Measurements from ENCODE around the gene FFAR4. TPM values are rescaled to one million over a fixed set of nuclear protein-coding genes. Genes with fewer than 3 reads are reported as not detected.
A peak's percentile ranks its signal among the peaks of the same experiment; 100 is the strongest.

The FFAR4 gene
- polyA plus RNA-seq, 6 donors from 2014 or later, result not detected

DNA sequence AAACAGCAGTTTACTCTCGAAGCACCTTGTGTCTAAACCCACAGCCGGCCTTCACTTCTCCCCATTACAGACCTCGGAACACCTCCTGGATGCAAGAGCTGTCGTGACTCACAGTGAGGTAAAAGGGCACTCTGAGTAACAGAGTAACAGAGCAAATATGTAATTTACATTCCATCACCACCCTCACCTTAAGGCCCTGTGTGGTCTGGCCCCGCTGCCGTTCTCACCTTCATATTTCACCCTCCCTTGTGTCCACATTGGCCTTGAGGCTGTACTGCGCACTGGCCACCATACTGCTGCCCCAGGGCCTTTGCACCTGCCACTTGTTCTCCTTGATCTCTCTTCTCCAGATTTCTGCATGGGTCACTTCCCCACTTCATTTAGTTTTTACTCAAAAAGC, 12.6 kb downstream of the FFAR4 start:
- peaks cover 12 to 29% (median 26%) of the 10 kb centered on the region in 3 donors for H3K27me3 Mint-ChIP-seq
- DNase-seq (no peak), ATAC-seq (ENCODE audit: low read depth in 2 of 2) (no peak)
- peaks cover 11 to 25% (median 16%) of the 10 kb centered on the region in 7 donors for H3K9me3 Mint-ChIP-seq
- H3K36me3 Mint-ChIP-seq, result peaks cover 9 to 16% of the 10 kb centered on the region in 2 donors
- no peak overlapping the region for H3K27ac Mint-ChIP-seq
- no peaks in the 10 kb centered on the region for H3K4me1 Mint-ChIP-seq
- peak overlapping the region in 1 of 8 donors; percentile 23 for H3K4me3 Mint-ChIP-seq

DNA sequence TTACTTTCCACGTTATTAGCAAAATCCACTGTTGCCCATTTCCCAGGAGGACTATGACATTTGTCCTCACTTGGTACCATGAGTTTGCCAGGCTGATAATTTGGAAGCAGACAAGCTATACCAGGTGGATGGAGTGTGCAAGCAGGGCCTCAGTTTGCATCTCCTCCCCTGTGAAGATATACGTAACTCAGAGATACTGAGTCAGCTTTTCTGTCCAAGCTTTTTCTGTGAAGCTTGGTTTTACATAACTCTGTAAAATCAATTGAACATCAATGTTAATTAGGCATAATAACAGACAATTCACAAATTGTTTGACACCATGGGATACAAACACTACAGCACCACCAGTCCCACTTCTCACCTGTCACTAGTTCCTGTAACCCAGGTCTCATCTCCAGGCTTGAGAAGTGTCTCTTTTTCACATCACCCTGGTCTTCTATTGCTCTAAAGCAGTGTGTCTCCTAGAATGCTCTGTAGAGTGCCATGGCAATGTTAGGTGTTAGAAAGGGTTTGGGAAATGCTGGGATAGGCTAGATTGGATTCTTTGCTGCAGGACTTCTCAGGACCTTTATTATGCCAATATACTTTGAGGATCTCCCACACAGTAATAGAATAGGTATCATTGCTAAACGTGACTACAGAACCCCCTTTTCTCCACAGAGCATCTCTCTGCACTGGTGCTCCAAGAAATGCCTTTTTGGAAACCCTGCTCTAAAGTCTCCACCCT, 13.7 kb downstream of the FFAR4 start:
- ATAC-seq (ENCODE audit: low read depth in 2 of 2) (no peak), DNase-seq (no peak)
- Mint-ChIP-seq H3K4me3 (no peak overlapping the region), H3K9me3 (peaks cover 11 to 25% (median 16%) of the 10 kb centered on the region in 7 donors), H3K36me3 (peaks cover 9 to 16% of the 10 kb centered on the region in 2 donors), H3K27me3 (peaks cover 11 to 26% (median 21%) of the 10 kb centered on the region in 3 donors), H3K27ac (no peak overlapping the region), H3K4me1 (no peaks in the 10 kb centered on the region)

DNA sequence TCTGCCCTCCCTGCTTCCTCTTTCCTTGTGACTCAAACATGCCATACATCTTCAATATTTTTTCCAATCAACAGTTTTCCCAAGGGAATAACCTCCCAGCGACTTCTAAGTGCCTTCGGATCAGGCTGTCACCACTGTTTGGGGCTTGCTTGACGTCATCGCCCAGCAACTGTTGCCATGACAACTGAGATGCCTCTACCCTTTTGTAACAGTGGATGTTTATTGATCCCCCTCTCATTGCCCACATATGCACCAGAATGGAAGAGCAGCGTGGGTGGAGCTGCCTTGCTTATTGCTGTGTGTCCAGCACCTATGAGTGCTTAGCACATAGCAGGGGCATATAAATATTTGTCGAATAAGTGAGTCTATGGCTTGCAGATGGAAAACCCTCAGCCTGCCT, 14.4 kb downstream of the FFAR4 start:
- ATAC-seq (ENCODE audit: low read depth in 2 of 2) (no peak), DNase-seq (no peak)
- H3K4me1 Mint-ChIP-seq, result no peaks in the 10 kb centered on the region
- peaks cover 11 to 25% (median 16%) of the 10 kb centered on the region in 7 donors for H3K9me3 Mint-ChIP-seq
- peaks cover 9 to 16% of the 10 kb centered on the region in 2 donors for H3K36me3 Mint-ChIP-seq
- peaks cover 10 to 26% (median 19%) of the 10 kb centered on the region in 3 donors for H3K27me3 Mint-ChIP-seq
- H3K4me3 Mint-ChIP-seq, result peak overlapping the region in 1 of 8 donors; percentile 73
- H3K27ac Mint-ChIP-seq, result no peak overlapping the region

DNA sequence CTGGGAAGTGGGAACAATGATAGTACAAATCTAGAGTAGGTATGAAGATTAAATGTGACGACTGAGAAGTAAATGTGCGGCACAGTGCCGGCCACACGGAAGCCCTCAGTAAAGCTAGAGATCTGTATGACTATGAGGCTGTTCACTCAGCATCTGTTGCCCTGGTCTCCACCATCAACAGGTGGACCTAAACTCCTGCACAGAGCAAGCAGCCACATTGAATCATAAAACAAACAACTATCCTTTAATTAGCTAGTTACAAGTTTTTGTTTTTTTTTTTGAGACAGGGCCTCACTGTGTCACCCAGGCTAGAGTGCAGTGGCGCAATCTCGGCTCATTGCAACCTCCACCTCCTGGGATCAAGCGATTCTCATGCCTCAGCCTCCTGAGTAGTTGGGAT, 18.0 kb downstream of the FFAR4 start:
- no peak for ATAC-seq (ENCODE audit: low read depth in 2 of 2)
- Mint-ChIP-seq H3K4me1 (no peaks in the 10 kb centered on the region), H3K27me3 (peaks cover 5 to 25% (median 20%) of the 10 kb centered on the region in 3 donors), H3K27ac (no peak overlapping the region), H3K9me3 (peaks cover 7 to 17% (median 12%) of the 10 kb centered on the region in 7 donors), H3K4me3 (no peak overlapping the region), H3K36me3 (peaks cover 9 to 11% of the 10 kb centered on the region in 2 donors)
- DNase-seq, result no peak

DNA sequence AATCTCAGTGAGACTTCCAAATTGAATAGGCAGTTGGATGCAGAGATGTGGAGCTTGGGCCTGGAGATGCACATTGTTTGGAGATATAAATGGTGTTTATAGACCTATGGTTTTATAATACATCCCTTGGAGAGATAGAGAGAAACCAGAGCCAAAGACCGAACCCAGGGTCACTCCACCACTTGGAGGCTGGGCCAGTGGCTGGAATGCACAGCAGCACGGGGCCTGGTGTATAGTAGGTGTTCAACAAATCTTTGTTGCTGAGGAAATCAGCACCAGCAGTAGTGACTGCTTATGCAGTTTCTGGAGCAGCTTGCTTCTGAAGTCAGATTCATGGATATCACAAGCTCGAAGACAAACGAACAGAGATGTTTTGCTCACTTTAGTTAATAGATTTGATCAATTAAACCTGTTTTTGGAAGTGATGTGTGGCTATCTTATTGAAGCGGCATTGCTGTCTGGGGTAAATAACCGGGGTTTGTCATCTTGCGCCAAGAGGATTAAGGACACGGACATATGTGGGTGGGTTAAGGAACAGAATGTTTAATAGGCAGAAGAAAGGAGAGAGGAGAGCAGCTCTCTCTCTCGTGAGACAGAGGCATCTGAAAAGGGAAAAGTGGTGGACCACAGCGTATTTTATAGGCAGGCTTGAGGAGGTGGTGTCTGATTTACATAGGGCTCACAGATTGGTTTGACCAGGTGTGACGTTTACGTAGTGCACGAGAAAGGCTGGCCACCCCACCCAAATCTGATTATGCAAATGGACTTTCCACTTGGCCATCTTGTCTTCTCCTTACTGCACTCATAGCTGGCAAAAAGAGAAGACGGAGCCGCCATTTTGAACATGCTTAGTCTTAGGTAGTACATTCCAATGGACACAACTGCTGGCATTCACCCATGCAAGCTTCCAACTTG, 23.4 kb downstream of the FFAR4 start:
- no peaks in the 10 kb centered on the region for H3K36me3 Mint-ChIP-seq
- H3K27ac Mint-ChIP-seq, result no peak overlapping the region

DNA sequence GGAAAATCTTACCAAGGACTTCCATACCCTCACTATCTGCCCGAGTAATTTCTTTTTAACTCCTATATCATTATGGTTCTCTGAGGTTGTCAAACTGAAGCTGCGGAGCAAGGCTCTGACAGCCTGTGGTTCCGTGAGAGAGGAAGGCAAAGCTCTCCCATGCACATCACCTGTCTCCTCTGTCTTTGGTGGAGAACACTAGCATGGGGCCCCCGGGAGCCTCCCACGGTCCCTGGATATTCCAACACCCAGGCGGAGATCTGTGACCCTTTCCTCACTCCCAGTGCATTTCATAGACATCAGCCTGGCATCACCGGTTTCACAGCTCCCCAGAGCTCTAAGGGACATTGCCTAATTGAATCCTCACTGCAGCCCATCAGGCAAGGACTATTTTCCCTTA, 24.2 kb downstream of the FFAR4 start:
- H3K27ac Mint-ChIP-seq, result no peak overlapping the region
- H3K4me3 Mint-ChIP-seq, result no peak overlapping the region
- ATAC-seq (ENCODE audit: low read depth in 2 of 2), result no peak
- peaks cover 0 to 15% (median 13%) of the 10 kb centered on the region in 3 donors for H3K27me3 Mint-ChIP-seq
- no peaks in the 10 kb centered on the region for H3K4me1 Mint-ChIP-seq
- H3K36me3 Mint-ChIP-seq, result no peaks in the 10 kb centered on the region
- H3K9me3 Mint-ChIP-seq, result peaks cover 0 to 2% (median 0%) of the 10 kb centered on the region in 7 donors
- no peak for DNase-seq

More for the DNA sequence above, 23.4 kb downstream of the FFAR4 start:
- ATAC-seq (ENCODE audit: low read depth in 2 of 2), result no peak
- H3K4me3 Mint-ChIP-seq, result no peak overlapping the region
- peaks cover 0 to 2% (median 0%) of the 10 kb centered on the region in 7 donors for H3K9me3 Mint-ChIP-seq
- H3K4me1 Mint-ChIP-seq, result no peaks in the 10 kb centered on the region
- peaks cover 4 to 15% (median 13%) of the 10 kb centered on the region in 3 donors for H3K27me3 Mint-ChIP-seq
- no peak for DNase-seq

DNA sequence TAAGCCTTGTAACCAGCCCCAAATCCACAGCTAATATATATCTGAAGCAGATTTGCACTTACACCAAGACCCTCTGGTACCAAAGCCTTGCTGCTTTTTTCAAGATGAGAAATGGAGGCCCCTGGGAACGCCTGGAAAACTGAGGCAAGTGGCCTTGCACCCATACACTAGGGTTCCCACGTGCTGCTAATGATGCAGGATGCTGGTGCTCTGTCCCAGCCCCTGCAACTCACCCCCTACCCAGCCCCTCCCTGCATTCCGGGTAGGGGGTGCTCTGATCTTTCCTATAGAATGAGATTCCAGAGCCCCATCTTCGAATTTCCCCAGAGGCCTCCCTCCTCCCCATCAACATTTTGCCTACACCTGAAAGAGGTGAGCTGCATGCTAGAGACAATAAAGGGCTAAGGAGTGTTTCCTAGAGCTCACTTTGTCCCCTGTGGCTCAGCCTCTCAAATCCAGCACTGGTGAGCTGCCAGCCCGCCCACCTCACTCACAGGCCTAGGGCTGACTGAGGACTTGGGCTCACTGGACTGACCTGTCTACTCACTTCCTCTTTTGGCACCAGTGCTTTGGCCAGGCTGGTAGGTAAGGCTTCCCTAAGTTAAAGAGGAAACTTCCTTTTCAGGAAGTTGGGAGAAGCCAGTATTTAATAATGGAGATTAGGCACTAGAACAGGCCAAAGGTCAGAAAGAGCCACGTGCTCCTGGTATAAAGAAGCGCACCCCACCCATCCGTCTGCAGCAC, 24.8 kb downstream of the FFAR4 start:
- no peaks in the 10 kb centered on the region for H3K36me3 Mint-ChIP-seq
- H3K27me3 Mint-ChIP-seq, result peaks cover 0 to 15% (median 13%) of the 10 kb centered on the region in 3 donors
- H3K27ac Mint-ChIP-seq, result no peak overlapping the region
- ATAC-seq (ENCODE audit: low read depth in 2 of 2) (no peak), DNase-seq (no peak)
- no peaks in the 10 kb centered on the region for H3K4me1 Mint-ChIP-seq
- no peaks in the 10 kb centered on the region for H3K9me3 Mint-ChIP-seq
- no peak overlapping the region for H3K4me3 Mint-ChIP-seq

DNA sequence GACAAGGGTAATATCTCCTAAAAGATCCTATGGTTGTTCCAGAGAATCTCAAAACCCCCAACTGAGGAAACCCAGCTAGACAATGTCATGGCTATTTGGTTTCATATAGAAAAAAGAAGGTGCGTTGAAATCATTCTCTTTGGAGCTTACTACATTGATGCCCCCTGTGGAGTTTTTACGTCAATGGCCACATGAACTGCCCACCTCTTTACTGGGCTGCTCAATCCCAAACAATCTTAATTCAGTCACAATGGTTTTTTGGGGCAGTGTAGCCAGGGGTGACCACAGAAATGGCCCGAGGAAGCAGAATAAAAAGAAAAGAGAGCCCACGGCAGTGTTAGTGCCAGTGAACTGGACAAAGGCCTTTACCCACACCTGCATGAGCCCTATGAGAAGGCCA, 26.8 kb downstream of the FFAR4 start:
- no peak overlapping the region for H3K4me3 Mint-ChIP-seq
- H3K9me3 Mint-ChIP-seq, result no peaks in the 10 kb centered on the region
- H3K36me3 Mint-ChIP-seq, result no peaks in the 10 kb centered on the region
- no peak for DNase-seq
- H3K4me1 Mint-ChIP-seq, result no peaks in the 10 kb centered on the region
- no peak for ATAC-seq (ENCODE audit: low read depth in 2 of 2)
- no peak overlapping the region for H3K27ac Mint-ChIP-seq
- H3K27me3 Mint-ChIP-seq, result peaks cover 0 to 23% (median 20%) of the 10 kb centered on the region in 3 donors

DNA sequence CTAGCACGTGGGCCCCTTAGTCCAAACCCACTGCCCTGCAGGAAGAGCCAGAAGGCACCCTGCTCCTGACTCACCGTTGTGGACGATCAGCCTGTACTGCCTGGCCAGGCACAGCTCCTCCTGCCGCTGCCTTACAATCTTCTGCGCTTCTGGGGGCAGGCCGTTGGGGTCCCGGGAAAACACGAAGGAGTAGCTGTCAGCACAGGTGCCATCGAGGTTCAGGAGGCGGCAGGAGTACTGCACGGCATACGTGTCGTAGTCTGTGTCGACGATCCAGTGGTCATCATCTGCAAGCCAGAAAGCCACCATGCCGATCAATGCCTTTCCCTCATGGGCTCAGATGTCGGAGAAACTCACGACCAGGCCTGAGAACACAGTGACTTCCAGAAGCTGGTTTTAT, 27.3 kb downstream of the FFAR4 start:
- Mint-ChIP-seq H3K9me3 (no peaks in the 10 kb centered on the region), H3K36me3 (no peaks in the 10 kb centered on the region), H3K27me3 (peaks cover 0 to 22% (median 18%) of the 10 kb centered on the region in 3 donors), H3K4me3 (no peak overlapping the region), H3K4me1 (no peaks in the 10 kb centered on the region), H3K27ac (no peak overlapping the region)
- DNase-seq (no peak), ATAC-seq (ENCODE audit: low read depth in 2 of 2) (no peak)

DNA sequence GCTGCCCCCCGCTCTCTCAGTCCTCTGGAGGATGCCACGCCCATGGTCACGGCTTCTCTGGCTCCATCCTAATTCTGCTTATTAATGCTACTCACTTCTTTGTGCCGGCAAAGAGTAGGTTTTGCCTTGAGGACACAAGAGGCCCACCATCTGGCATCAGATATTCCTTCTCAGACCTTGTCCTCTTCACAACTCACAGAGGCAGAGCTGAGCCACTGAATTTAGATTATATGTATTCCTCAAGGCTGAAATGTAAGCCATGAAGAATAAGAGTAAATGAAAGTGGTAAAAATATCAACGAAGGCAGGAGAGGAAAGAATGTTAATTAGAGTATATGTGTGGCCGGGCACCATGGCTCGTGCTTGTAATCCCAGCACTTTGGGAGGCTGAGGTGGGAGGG, 28.1 kb downstream of the FFAR4 start:
- no peaks in the 10 kb centered on the region for H3K4me1 Mint-ChIP-seq
- H3K4me3 Mint-ChIP-seq, result no peak overlapping the region
- DNase-seq (no peak), ATAC-seq (ENCODE audit: low read depth in 2 of 2) (no peak)
- H3K27me3 Mint-ChIP-seq, result peaks cover 3 to 18% (median 11%) of the 10 kb centered on the region in 3 donors
- H3K36me3 Mint-ChIP-seq, result no peaks in the 10 kb centered on the region
- H3K27ac Mint-ChIP-seq, result no peak overlapping the region
- no peaks in the 10 kb centered on the region for H3K9me3 Mint-ChIP-seq

DNA sequence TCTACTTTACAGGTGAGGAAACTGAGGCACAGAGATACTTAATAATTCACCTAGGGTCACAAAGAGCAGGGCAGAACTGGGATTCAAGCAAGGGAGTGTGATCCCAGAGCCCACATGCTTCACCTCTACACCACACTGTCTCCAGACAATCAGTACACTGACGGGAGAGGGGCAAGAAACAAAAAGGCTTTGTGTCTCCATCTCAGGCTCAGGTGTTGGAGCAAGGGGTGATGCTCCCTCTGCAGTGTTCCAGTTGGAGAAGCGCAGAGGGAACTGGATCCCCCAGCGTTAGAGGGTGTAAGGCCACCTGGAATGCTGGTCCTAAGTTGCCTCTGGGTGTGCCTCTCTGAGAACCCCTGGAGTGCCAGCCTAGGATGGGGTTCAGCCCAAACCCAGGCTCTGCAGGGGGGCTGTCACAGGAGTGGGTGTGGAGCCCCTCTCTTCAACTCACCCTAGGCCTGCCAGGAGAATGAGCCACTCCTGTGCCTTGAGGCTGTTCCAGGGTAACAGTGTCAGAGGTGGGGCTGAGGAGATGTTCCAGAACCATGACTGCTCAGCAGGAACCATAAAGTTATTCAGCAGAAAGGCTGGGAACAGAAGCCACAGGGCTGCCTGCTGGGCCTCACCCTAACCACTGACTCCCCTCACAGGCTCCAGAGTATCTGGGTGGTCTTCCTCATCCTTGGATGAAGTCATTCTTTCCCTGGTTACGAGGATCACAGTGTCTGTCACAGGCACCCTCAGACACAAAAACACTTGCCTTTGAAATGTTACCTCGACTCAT, 29.1 kb downstream of the FFAR4 start:
- no peak for DNase-seq
- Mint-ChIP-seq H3K27ac (no peak overlapping the region), H3K4me3 (no peak overlapping the region), H3K4me1 (peaks cover 0 to 5% (median 0%) of the 10 kb centered on the region in 3 donors), H3K36me3 (no peaks in the 10 kb centered on the region), H3K9me3 (no peaks in the 10 kb centered on the region), H3K27me3 (peaks cover 8 to 28% (median 17%) of the 10 kb centered on the region in 3 donors)
- no peak for ATAC-seq (ENCODE audit: low read depth in 2 of 2)

DNA sequence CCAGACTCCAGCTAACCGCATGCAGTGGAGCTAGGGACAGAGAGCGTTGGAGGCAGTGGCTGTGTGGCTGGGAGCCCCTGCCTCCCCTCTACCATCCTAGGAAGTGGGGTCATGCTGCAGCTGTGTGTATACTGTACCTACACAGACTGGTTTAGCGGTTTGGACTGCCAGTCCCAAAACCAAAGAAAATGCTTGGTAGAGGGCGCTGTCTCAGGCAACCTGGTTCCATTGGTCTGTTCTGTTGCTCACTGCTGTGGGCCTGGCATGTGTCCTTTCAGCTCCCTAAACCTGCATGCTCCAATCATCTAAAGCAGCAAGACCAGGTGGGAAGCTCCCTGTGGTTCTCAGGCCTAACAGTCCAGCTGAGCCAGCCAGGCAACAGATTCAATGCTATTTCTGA, 30.1 kb downstream of the FFAR4 start:
- ATAC-seq (ENCODE audit: low read depth in 2 of 2) (no peak), DNase-seq (no peak)
- no peak overlapping the region for H3K27ac Mint-ChIP-seq
- no peaks in the 10 kb centered on the region for H3K36me3 Mint-ChIP-seq
- no peak overlapping the region for H3K4me3 Mint-ChIP-seq
- H3K9me3 Mint-ChIP-seq, result no peaks in the 10 kb centered on the region
- H3K27me3 Mint-ChIP-seq, result peaks cover 9 to 31% (median 18%) of the 10 kb centered on the region in 3 donors
- H3K4me1 Mint-ChIP-seq, result peaks cover 0 to 5% (median 0%) of the 10 kb centered on the region in 3 donors
